M059J (cell line): ENCODE results near the gene GMPR2. TPM values are rescaled to one million over a fixed set of nuclear protein-coding genes. Genes with fewer than 3 reads are reported as not detected.
A peak's percentile ranks its signal among the peaks of the same experiment; 100 is the strongest.
"Not testable (repeated sequence)": the region's sequence is repeated elsewhere in the genome, so short reads cannot be mapped to it uniquely, and the experiment has no call there.

Experiments used
- DNase-seq: peaks from one replicate; pipeline ENCODE4 v3.0.0-alpha.2; 2012; ENCODE audit warnings: low read depth
- total RNA-seq: library from RNA; depleted of rRNA; stranded (reverse); fragments of >200 nt; shearing (Covaris generic); gene quantifications from 2 replicates; pipeline ENCODE4 v1.2.3, GENCODE V29; 2014

Gene GMPR2
- total RNA-seq, 1 experiment from 2014 or later: 85.6 TPM

GRCh38 chr14:24202538-24202937 is 30.2 kb upstream of the GMPR2 start:
- not testable (repeated sequence) for DNase-seq

GRCh38 chr14:24203249-24203886 is 29.4 kb upstream of the GMPR2 start:
- DNase-seq: not testable (repeated sequence)

GRCh38 chr14:24204163-24205146 is 28.3 kb upstream of the GMPR2 start:
- DNase-seq: no peak

- no peak for DNase-seq
These were observed 26.2 kb upstream of the GMPR2 start for GRCh38 chr14:24206260-24207103.

- no peak for DNase-seq
These were observed 25.6 kb upstream of the GMPR2 start for GRCh38 chr14:24207104-24207551.

GRCh38 chr14:24207625-24208024 is 25.1 kb upstream of the GMPR2 start:
- DNase-seq: no peak

GRCh38 chr14:24211311-24211710 is 21.4 kb upstream of the GMPR2 start:
- DNase-seq: no peak

- peak; percentile 98 for DNase-seq
These were observed 19.5 kb upstream of the GMPR2 start, which contains the start of gene CHMP4A for GRCh38 chr14:24212924-24213865. Gene CHMP4A, minus strand, starts transcription at chr14:24213488. Its CDS starts 49 bp downstream, at chr14:24213439.

GRCh38 chr14:24213866-24214662 is 18.7 kb upstream of the GMPR2 start:
- DNase-seq: no peak

- peak; percentile 85 for DNase-seq
These were observed 17.0 kb upstream of the GMPR2 start, which contains the start of gene MDP1 for GRCh38 chr14:24215495-24216344. Gene MDP1, minus strand, starts transcription at chr14:24216066. Its CDS starts 111 bp downstream, at chr14:24215955.

- no peak for DNase-seq
These were observed 16.4 kb upstream of the GMPR2 start for GRCh38 chr14:24216345-24216699.

GRCh38 chr14:24216876-24217275 is 15.9 kb upstream of the GMPR2 start:
- not testable (repeated sequence) for DNase-seq

- no peak for DNase-seq
These were observed 13.6 kb upstream of the GMPR2 start for GRCh38 chr14:24219080-24219479.

- no peak for DNase-seq
These were observed 13.2 kb upstream of the GMPR2 start for GRCh38 chr14:24219521-24219920.

GRCh38 chr14:24222987-24223386 is 9.7 kb upstream of the GMPR2 start:
- DNase-seq: not testable (repeated sequence)

GRCh38 chr14:24224618-24225071 is 8.1 kb upstream of the GMPR2 start:
- peak; percentile 85 for DNase-seq

- DNase-seq: no peak
These were observed 6.3 kb upstream of the GMPR2 start for GRCh38 chr14:24226473-24226872.

GRCh38 chr14:24228902-24229301 is 3.8 kb upstream of the GMPR2 start:
- DNase-seq: no peak
